Measurements from ENCODE around the gene TMEM39B. TPM values are rescaled to one million over a fixed set of nuclear protein-coding genes. Genes with fewer than 3 reads are reported as not detected.

TMEM39B gene
- total and polyA plus RNA-seq, 2 donors (not counting 3 experiments of a cell fraction or from before 2014, with no cell fraction given) = 47.3 to 64.3 TPM

DNA sequence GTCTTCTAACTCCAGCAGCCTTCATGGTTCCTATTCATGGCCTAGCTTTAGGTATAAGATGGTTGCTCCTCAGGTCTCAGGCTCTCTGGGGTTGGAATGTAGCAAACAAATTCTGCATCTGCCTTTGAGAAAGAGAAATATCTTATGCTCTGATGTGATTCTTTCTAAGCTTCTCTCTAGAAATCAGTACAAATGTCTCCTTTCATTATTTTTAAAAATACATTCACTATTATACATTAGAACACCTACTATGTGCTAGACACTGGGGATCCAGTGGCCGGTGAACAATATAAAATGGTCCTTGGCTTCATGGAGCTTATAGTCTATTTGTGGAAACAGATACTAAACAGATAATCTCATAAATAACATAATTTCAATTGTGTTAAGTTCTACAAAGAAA is 16.1 kb upstream of the TMEM39B start:
- BruUV-seq (replicated peaks) = no TSS peak
- H2AFZ ChIP-seq (ENCODE audit: low read depth, low read length) = no peak overlapping the region
- peaks cover 3% of the 10 kb centered on the region for H4K20me1 ChIP-seq (replicated peaks; ENCODE audit: control insufficient read depth, extremely low read depth, insufficient read depth, low read length)
- DNase-seq (ENCODE audit: low read depth, low spot score) (no peak), FAIRE-seq (no peak)
- no peaks in the 10 kb centered on the region for H3K4me1 ChIP-seq (ENCODE audit: control insufficient read depth, extremely low read depth, insufficient read depth, low read length)
- no peaks in the 10 kb centered on the region for H3K27me3 ChIP-seq (ENCODE audit: control insufficient read depth in 2 of 2, insufficient read depth in 2 of 2, low read length in 2 of 2)
- TF ChIP-seq EZH2 (IDR thresholded peaks at IDR 0.05; ENCODE audit: borderline replicate concordance, low read depth, low read length, severe bottlenecking) (no peak), FOS (IDR thresholded peaks at IDR 0.05; ENCODE audit: borderline replicate concordance, insufficient read depth, low read length) (no peak), MAX (IDR thresholded peaks at IDR 0.05; ENCODE audit: insufficient read depth, insufficient read length) (no peak), GATA2 (IDR thresholded peaks at IDR 0.05; ENCODE audit: insufficient read depth, insufficient read length, low read depth, low read length) (no peak), JUN (IDR thresholded peaks at IDR 0.05; ENCODE audit: borderline replicate concordance, insufficient read depth, insufficient read length, low read depth) (no peak), MYC (IDR thresholded peaks at IDR 0.05; ENCODE audit: low read depth, low read length) (no peak), POLR2AphosphoS5 (IDR thresholded peaks at IDR 0.05; ENCODE audit: insufficient read depth, low read depth, low read length) (no peak), POLR2A (IDR thresholded peaks at IDR 0.05; ENCODE audit: low read depth, low read length) (no peak)
- TF ChIP-seq, protein P1, sequence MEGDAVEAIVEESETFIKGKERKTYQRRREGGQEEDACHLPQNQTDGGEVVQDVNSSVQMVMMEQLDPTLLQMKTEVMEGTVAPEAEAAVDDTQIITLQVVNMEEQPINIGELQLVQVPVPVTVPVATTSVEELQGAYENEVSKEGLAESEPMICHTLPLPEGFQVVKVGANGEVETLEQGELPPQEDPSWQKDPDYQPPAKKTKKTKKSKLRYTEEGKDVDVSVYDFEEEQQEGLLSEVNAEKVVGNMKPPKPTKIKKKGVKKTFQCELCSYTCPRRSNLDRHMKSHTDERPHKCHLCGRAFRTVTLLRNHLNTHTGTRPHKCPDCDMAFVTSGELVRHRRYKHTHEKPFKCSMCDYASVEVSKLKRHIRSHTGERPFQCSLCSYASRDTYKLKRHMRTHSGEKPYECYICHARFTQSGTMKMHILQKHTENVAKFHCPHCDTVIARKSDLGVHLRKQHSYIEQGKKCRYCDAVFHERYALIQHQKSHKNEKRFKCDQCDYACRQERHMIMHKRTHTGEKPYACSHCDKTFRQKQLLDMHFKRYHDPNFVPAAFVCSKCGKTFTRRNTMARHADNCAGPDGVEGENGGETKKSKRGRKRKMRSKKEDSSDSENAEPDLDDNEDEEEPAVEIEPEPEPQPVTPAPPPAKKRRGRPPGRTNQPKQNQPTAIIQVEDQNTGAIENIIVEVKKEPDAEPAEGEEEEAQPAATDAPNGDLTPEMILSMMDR (IDR thresholded peaks at IDR 0.05; ENCODE audit: extremely low read depth in 1 of 2, insufficient read depth in 1 of 2, low read depth in 1 of 2, low read length in 2 of 2) = no peak
- intact Hi-C loops (cut with micrococcal nuclease) (no loop called here), dilution Hi-C loops (cut with MboI; ENCODE audit: extremely low pct_ligation_motif_present, low sequenced_read_pairs) (no loop called here)
- no peaks in the 10 kb centered on the region for H3K9me3 ChIP-seq (replicated peaks; ENCODE audit: control insufficient read depth, insufficient read depth, low read length)
- peaks cover 16% of the 10 kb centered on the region for H3K79me2 ChIP-seq (ENCODE audit: control insufficient read depth, insufficient read depth, low read length)
- ChIA-PET CTCF (interaction anchor here (1.5 to 1.9 kb wide), 3 partner anchors 10 to 21 kb away, joined by 3 to 5 read pairs (median 4); no protein-coding TSS in a partner anchor), POLR2A (interaction anchor here (0.6 kb wide), 1 partner anchor 8 kb away, joined by 3 read pairs; no protein-coding TSS in a partner anchor)
- H3K27ac ChIP-seq (ENCODE audit: insufficient read depth, low read depth, low read length) = no peak overlapping the region
- no peak overlapping the region for H3K9ac ChIP-seq (replicated peaks; ENCODE audit: extremely low read depth, insufficient read depth, low read length)
- peaks cover 38 to 45% of the 10 kb centered on the region in 2 experiments for H3K36me3 ChIP-seq (ENCODE audit: control insufficient read depth in 2 of 2, extremely low read depth in 1 of 2, insufficient read depth in 2 of 2, low read length in 2 of 2)
- no peak overlapping the region for H3K4me3 ChIP-seq (replicated peaks in 1 of 3; ENCODE audit: insufficient read depth in 1 of 3, low read depth in 1 of 3, low read length in 3 of 3)
- H3K4me2 ChIP-seq (ENCODE audit: insufficient read depth, low read length) = no peak overlapping the region
- H3K9me1 ChIP-seq (replicated peaks; ENCODE audit: control insufficient read depth, extremely low read depth, insufficient read depth, low read length) = no peaks in the 10 kb centered on the region
